Breast epithelium (tissue), 4 donors: ENCODE results near the gene IMPDH2. TPM values are rescaled to one million over a fixed set of nuclear protein-coding genes. Genes with fewer than 3 reads are reported as not detected.

Experiments
- DNase-seq, 2 donors: peaks; one replicate each; pipeline ENCODE4 v3.0.0-alpha.2; 2019; ENCODE audit warnings: low spot score in 2 of 2
- H3K27ac ChIP-seq, 2 donors: fragments of 200-600 bp; sonication (generic) in 1 of 2; one replicate each; pipeline ENCODE4 v1.5.1; 2016 to 2019; ENCODE audit warnings: mild to moderate bottlenecking in 1 of 2
- H3K27me3 ChIP-seq, 2 donors: fragments of 200-600 bp; sonication (generic) in 1 of 2; one replicate each; pipeline versions ENCODE4 v1.5.1 to v1.6.0; 2017 to 2019; ENCODE audit warnings: control low read depth in 1 of 2, mild to moderate bottlenecking in 1 of 2
- H3K36me3 ChIP-seq: fragments of 200-600 bp; one replicate; pipeline ENCODE4 v1.5.1; 2019
- H3K4me1 ChIP-seq, 2 donors: fragments of 200-600 bp; sonication (generic); one replicate each; pipeline ENCODE4 v1.5.1; 2016 to 2019; ENCODE audit warnings: control low read depth in 1 of 2
- H3K4me3 ChIP-seq, 3 donors: fragments of 200-600 bp; sonication (generic); 1 replicate in 2 of 3; 2 replicates in 1 of 3; pipeline ENCODE4 v1.5.1; 2016 to 2019; ENCODE audit warnings: mild to moderate bottlenecking in 3 of 3, moderate library complexity in 2 of 3
- H3K9me3 ChIP-seq, 2 donors: fragments of 200-600 bp; sonication (generic) in 1 of 2; one replicate each; pipeline ENCODE4 v1.5.1; 2016 to 2019; ENCODE audit warnings: control low read depth in 1 of 2
- CTCF ChIP-seq, 3 donors: fragments of 450-650 bp; IDR thresholded peaks; one replicate each; pipeline ENCODE4 v1.5.1; 2016 to 2017; ENCODE audit warnings: antibody characterized with exemption in 3 of 3, mild to moderate bottlenecking in 3 of 3, moderate library complexity in 3 of 3
- POLR2A ChIP-seq: fragments of 450-650 bp; IDR thresholded peaks from one replicate; pipeline ENCODE4 v1.6.1; 2016; ENCODE audit warnings: antibody characterized with exemption, mild to moderate bottlenecking, moderate library complexity
- POLR2AphosphoS5 ChIP-seq, 3 donors: sonication (generic); formaldehyde crosslinking; IDR thresholded peaks; one replicate each; pipeline ENCODE4 v1.6.1; 2017; ENCODE audit warnings: antibody characterized with exemption in 3 of 3
- intact Hi-C: fragments of 100-400 bp; cut with DNase I; formaldehyde crosslinking; loops from one replicate; pipeline ENCODE4 v1.15.1; 2023; ENCODE audit warnings: low total_unique reads
- total RNA-seq, 3 donors: library from RNA; depleted of rRNA; stranded (reverse); fragments of >200 nt; gene quantifications; one replicate each; pipeline ENCODE4 v1.1.0, GENCODE V29; 2016

The IMPDH2 gene
- total RNA-seq, 3 donors from 2014 or later: 123 to 216 (median 178) TPM

GRCh38 chr3:48985831-48986376 is 43.3 kb downstream of the IMPDH2 start:
- H3K36me3 ChIP-seq: no peaks in the 10 kb centered on the region
- intact Hi-C loops: no loop called here
- H3K4me3 ChIP-seq: no peak overlapping the region

DNA sequence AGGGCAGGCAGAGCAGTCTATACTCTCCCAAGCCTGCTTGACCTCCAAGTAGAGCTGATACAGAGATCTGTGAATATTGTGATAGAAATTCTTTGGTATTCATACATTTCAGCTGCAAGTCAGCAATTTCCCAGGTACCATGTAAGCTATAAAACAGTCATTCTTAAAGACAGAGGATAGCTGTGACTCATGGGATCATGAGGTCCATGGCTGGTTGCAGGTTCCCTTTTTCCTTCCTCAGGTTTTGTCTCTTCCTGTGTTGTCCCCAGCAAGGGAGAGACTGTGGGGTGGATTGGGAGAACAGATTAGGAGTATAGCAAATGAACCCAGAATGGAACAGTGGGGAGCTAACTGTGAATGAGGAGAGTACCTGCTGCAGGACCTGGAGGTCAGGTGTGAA is 44.5 kb downstream of the IMPDH2 start:
- H3K4me1 ChIP-seq: peaks cover 5 to 7% of the 10 kb centered on the region in 2 donors
- TF ChIP-seq CTCF (IDR thresholded peaks at IDR 0.05) (no peak), POLR2A (no peak), POLR2AphosphoS5 (IDR thresholded peaks at IDR 0.05) (no peak)
- no peak overlapping the region for H3K27ac ChIP-seq
- intact Hi-C loops: no loop called here
- H3K9me3 ChIP-seq: no peaks in the 10 kb centered on the region
- H3K4me3 ChIP-seq: no peak overlapping the region
- no peak for DNase-seq
- no peaks in the 10 kb centered on the region for H3K36me3 ChIP-seq
- H3K27me3 ChIP-seq: no peaks in the 10 kb centered on the region

More at GRCh38 chr3:48985831-48986376, 43.3 kb downstream of the IMPDH2 start:
- H3K27me3 ChIP-seq: no peaks in the 10 kb centered on the region
- peaks cover 5 to 7% of the 10 kb centered on the region in 2 donors for H3K4me1 ChIP-seq
- no peaks in the 10 kb centered on the region for H3K9me3 ChIP-seq
- TF ChIP-seq CTCF (IDR thresholded peaks at IDR 0.05) (no peak), POLR2A (no peak), POLR2AphosphoS5 (IDR thresholded peaks at IDR 0.05) (no peak)
- no peak overlapping the region for H3K27ac ChIP-seq
- DNase-seq: no peak

DNA sequence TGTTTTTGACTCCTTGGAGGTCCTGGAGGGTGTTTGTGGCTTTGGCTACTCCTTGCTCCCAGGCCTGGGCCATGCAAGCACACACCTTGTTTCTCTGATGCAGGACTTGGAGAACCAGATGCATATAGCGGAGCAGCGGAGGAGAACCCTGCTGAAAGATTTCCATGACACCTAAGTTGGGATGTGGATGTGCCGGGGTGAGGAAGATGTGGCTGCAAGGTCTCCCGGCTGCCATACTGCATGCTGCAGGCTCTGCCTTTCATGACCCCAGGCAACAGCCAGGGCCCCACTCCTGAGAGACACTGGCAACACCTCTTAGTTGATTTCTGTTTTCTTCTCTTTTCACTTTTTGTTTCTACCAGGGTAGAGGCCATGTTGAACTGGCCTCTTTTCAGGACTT is 46.1 kb downstream of the IMPDH2 start:
- H3K36me3 ChIP-seq: no peaks in the 10 kb centered on the region
- H3K27ac ChIP-seq: no peak overlapping the region

GRCh38 chr3:48982686-48983085 is 46.5 kb downstream of the IMPDH2 start:
- Histone ChIP-seq H3K4me1 (no peaks in the 10 kb centered on the region), H3K27me3 (no peaks in the 10 kb centered on the region), H3K4me3 (no peak overlapping the region), H3K36me3 (no peaks in the 10 kb centered on the region), H3K9me3 (no peaks in the 10 kb centered on the region), H3K27ac (no peak overlapping the region)
- intact Hi-C loops: no loop called here
- no peak for DNase-seq
- TF ChIP-seq POLR2AphosphoS5 (IDR thresholded peaks at IDR 0.05) (no peak), CTCF (IDR thresholded peaks at IDR 0.05) (no peak), POLR2A (no peak)

More for the DNA sequence above, 46.1 kb downstream of the IMPDH2 start:
- Histone ChIP-seq H3K27me3 (no peaks in the 10 kb centered on the region), H3K4me3 (no peak overlapping the region), H3K4me1 (no peaks in the 10 kb centered on the region), H3K9me3 (no peaks in the 10 kb centered on the region)
- intact Hi-C loops: no loop called here
- TF ChIP-seq POLR2AphosphoS5 (IDR thresholded peaks at IDR 0.05) (no peak), CTCF (IDR thresholded peaks at IDR 0.05) (no peak), POLR2A (no peak)
- DNase-seq: no peak

- DNase-seq: no peak
- TF ChIP-seq POLR2AphosphoS5 (IDR thresholded peaks at IDR 0.05) (no peak), POLR2A (no peak), CTCF (IDR thresholded peaks at IDR 0.05) (no peak)
- H3K4me3 ChIP-seq: no peak overlapping the region
- no peak overlapping the region for H3K27ac ChIP-seq
- H3K36me3 ChIP-seq: no peaks in the 10 kb centered on the region
- H3K27me3 ChIP-seq: no peaks in the 10 kb centered on the region
- intact Hi-C loops: no loop called here
- no peaks in the 10 kb centered on the region for H3K9me3 ChIP-seq
- no peaks in the 10 kb centered on the region for H3K4me1 ChIP-seq
Measured at GRCh38 chr3:48982016-48982415, 47.2 kb downstream of the IMPDH2 start.
